ENCODE data around the gene KDELR3. TPM values are rescaled to one million over a fixed set of nuclear protein-coding genes. Genes with fewer than 3 reads are reported as not detected.

KDELR3 gene
- total and polyA plus RNA-seq, 2 experiments from 2014 or later: 5.6 to 5.7 TPM

DNA sequence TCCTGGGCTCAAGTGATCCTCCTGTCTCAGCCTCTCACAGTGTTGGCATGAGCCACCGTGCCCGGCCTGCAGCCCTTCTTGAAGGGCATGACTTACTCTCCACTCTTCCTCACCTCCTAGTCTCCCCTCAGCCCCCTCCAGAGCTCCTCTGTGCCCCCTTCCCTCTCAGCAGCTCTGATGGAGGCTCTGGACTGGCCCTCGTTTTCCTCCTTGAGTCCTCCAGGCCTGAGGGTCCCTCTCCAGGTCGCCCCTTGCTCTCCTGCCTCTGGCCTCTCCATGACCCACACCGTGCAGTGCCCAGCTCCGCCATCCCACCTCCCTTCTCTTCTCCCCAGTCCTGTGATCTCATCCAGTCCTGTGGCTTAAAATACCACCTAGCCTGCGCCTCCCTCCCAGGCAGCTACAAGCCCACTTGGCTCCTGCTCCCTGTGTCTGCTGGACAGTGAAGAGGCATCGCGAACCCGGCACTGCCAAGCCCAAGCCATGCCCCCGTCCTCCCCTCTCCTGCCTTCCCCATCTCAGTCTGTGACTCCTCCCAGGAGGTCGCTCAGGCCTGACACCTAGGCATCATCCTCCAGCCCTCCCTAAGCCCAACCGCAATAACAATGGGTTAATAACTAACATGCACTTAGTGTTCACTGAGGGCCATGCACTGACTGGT is 24.8 kb upstream of the KDELR3 start (continued):
- TF ChIP-seq POLR2AphosphoS5 (IDR thresholded peaks at IDR 0.05; ENCODE audit: low read depth): no peak
- TF ChIP-seq, protein P1, sequence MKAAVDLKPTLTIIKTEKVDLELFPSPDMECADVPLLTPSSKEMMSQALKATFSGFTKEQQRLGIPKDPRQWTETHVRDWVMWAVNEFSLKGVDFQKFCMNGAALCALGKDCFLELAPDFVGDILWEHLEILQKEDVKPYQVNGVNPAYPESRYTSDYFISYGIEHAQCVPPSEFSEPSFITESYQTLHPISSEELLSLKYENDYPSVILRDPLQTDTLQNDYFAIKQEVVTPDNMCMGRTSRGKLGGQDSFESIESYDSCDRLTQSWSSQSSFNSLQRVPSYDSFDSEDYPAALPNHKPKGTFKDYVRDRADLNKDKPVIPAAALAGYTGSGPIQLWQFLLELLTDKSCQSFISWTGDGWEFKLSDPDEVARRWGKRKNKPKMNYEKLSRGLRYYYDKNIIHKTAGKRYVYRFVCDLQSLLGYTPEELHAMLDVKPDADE (IDR thresholded peaks at IDR 0.05): no peak
- no peak for TF ChIP-seq STAT1 (IDR thresholded peaks at IDR 0.05; ENCODE audit: unreplicated experiment)
- no peak for TF ChIP-seq ZNF114 (CRISPR knock-in tag; IDR thresholded peaks at IDR 0.05)
- no peak for TF ChIP-seq NANOG (IDR thresholded peaks at IDR 0.05; ENCODE audit: borderline replicate concordance)
- TF ChIP-seq EZH2 (IDR thresholded peaks at IDR 0.05; ENCODE audit: low read depth, unreplicated experiment): no peak
- TF ChIP-seq, protein P2, sequence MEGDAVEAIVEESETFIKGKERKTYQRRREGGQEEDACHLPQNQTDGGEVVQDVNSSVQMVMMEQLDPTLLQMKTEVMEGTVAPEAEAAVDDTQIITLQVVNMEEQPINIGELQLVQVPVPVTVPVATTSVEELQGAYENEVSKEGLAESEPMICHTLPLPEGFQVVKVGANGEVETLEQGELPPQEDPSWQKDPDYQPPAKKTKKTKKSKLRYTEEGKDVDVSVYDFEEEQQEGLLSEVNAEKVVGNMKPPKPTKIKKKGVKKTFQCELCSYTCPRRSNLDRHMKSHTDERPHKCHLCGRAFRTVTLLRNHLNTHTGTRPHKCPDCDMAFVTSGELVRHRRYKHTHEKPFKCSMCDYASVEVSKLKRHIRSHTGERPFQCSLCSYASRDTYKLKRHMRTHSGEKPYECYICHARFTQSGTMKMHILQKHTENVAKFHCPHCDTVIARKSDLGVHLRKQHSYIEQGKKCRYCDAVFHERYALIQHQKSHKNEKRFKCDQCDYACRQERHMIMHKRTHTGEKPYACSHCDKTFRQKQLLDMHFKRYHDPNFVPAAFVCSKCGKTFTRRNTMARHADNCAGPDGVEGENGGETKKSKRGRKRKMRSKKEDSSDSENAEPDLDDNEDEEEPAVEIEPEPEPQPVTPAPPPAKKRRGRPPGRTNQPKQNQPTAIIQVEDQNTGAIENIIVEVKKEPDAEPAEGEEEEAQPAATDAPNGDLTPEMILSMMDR (conservative IDR thresholded peaks at IDR 0.05; ENCODE audit: low read depth in 2 of 2): no peak

DNA sequence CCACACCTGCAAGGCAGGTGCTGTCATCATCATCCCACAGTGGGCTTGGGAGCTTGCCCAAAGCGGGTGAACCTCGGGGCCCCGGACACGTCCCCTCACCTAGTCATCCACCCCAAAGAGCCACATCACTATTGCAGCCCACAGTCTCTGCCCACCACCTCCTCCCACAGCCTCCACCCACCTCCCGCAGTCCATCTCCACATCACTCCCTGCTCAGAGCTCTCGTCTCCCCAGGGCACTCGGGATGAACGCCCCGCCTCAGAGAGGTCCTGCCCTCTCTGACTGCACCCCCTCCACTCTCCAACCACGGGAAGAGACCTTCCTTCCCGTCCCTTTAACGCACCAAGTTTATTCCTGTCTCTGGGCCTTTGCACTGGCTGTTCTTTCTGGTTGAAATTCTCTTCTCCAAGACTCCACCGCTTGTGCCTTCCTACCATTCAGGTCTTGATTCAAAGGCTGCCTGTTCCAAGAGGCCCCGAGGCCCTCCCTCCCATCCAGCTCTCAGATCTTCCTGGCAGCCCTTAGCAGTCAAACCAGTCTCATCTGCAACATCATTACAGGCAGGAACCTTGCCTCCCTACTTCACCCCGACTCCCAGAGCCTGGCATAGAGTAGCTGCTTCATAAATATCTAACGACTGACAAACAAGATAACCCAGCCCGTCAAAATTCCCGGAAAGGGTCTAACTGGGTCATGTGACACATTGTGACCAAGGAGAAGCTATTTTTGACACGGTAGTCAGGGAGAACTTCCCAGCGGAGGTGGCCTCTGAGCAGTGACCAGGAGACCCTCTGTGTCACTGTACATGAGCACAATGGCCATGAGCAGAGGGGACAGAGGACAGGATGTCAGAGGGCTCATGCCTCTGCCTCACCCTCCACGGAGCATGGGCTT is 24.0 kb upstream of the KDELR3 start:
- no peaks in the 10 kb centered on the region for H3K9me2 ChIP-seq (ENCODE audit: insufficient read depth)
- H3K4me1 ChIP-seq (ENCODE audit: insufficient read depth): no peaks in the 10 kb centered on the region
- no peaks in the 10 kb centered on the region for H3K36me3 ChIP-seq (ENCODE audit: insufficient read depth)
- Mint-ChIP-seq H3K36me3 (ENCODE audit: low read depth) (no peaks in the 10 kb centered on the region), H3K4me1 (peaks cover 5% of the 10 kb centered on the region; the same call in 1 of the 3 replicates), H3K27ac (no peak overlapping the region), H3K27me3 (ENCODE audit: insufficient read depth, low read depth, poor library complexity) (peaks cover 11% of the 10 kb centered on the region), H3K9me3 (no peaks in the 10 kb centered on the region; the same call in 2 of the 3 replicates), H3K4me3 (no peak overlapping the region)
- H3F3A ChIP-seq (replicated peaks; ENCODE audit: low read depth): no peaks in the 10 kb centered on the region
- H3K4me2 ChIP-seq: no peak overlapping the region
- DNase-seq (ENCODE audit: low spot score): no peak
- no peak overlapping the region for H2AFZ ChIP-seq
- H3K79me2 ChIP-seq (replicated peaks; ENCODE audit: insufficient read depth): no peaks in the 10 kb centered on the region
- no peaks in the 10 kb centered on the region for H4K20me1 ChIP-seq (replicated peaks; ENCODE audit: insufficient read depth)
- no peak overlapping the region for H3K27ac ChIP-seq (ENCODE audit: low read depth)
- H3K4me3 ChIP-seq: no peak overlapping the region
- no peaks in the 10 kb centered on the region for H3K27me3 ChIP-seq (ENCODE audit: insufficient read depth)
- ATAC-seq: no peak
- TF ChIP-seq CREB1 (CRISPR knock-in tag; IDR thresholded peaks at IDR 0.05; ENCODE audit: low read depth) (no peak), STAT1 (IDR thresholded peaks at IDR 0.05; ENCODE audit: unreplicated experiment) (no peak)
- TF ChIP-seq, protein P3, sequence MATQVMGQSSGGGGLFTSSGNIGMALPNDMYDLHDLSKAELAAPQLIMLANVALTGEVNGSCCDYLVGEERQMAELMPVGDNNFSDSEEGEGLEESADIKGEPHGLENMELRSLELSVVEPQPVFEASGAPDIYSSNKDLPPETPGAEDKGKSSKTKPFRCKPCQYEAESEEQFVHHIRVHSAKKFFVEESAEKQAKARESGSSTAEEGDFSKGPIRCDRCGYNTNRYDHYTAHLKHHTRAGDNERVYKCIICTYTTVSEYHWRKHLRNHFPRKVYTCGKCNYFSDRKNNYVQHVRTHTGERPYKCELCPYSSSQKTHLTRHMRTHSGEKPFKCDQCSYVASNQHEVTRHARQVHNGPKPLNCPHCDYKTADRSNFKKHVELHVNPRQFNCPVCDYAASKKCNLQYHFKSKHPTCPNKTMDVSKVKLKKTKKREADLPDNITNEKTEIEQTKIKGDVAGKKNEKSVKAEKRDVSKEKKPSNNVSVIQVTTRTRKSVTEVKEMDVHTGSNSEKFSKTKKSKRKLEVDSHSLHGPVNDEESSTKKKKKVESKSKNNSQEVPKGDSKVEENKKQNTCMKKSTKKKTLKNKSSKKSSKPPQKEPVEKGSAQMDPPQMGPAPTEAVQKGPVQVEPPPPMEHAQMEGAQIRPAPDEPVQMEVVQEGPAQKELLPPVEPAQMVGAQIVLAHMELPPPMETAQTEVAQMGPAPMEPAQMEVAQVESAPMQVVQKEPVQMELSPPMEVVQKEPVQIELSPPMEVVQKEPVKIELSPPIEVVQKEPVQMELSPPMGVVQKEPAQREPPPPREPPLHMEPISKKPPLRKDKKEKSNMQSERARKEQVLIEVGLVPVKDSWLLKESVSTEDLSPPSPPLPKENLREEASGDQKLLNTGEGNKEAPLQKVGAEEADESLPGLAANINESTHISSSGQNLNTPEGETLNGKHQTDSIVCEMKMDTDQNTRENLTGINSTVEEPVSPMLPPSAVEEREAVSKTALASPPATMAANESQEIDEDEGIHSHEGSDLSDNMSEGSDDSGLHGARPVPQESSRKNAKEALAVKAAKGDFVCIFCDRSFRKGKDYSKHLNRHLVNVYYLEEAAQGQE (IDR thresholded peaks at IDR 0.05; ENCODE audit: unreplicated experiment): no peak
- TF ChIP-seq, protein P1 (IDR thresholded peaks at IDR 0.05): no peak
